Thyroid gland (tissue), 4 donors: ENCODE results near the gene FAR2. TPM values are rescaled to one million over a fixed set of nuclear protein-coding genes. Genes with fewer than 3 reads are reported as not detected.

ENCODE experiments used
- DNase-seq, 2 donors: peaks; one replicate each; pipeline ENCODE4 v3.0.0-alpha.2; 2019
- H3K27ac ChIP-seq, 3 donors: fragments of 200-600 bp; sonication (generic); 1 replicate in 2 of 3; 2 replicates in 1 of 3; pipeline ENCODE4 v1.5.1; 2016 to 2019; ENCODE audit warnings: mild to moderate bottlenecking in 1 of 3, moderate library complexity in 1 of 3
- H3K27me3 ChIP-seq: fragments of 200-600 bp; sonication (generic); one replicate; pipeline ENCODE4 v1.5.1; 2019
- H3K36me3 ChIP-seq, 2 donors: fragments of 200-600 bp; sonication (generic); one replicate each; pipeline ENCODE4 v1.5.1; 2016 to 2019
- H3K4me1 ChIP-seq, 2 donors: fragments of 200-600 bp; sonication (generic); one replicate each; pipeline ENCODE4 v1.5.1; 2017 to 2019
- H3K4me3 ChIP-seq, 3 donors: fragments of 200-600 bp; sonication (generic); replicated peaks in 1 of 3; 1 replicate in 2 of 3; 2 replicates in 1 of 3; pipeline ENCODE4 v1.5.1; 2016; ENCODE audit warnings: mild to moderate bottlenecking in 1 of 3
- H3K9me3 ChIP-seq: fragments of 200-600 bp; sonication (generic); one replicate; pipeline ENCODE4 v1.5.1; 2017
- CTCF ChIP-seq, 6 experiments: fragments of 200-600 bp in 3 of 6; fragments of 450-650 bp in 3 of 6; sonication (generic) in 3 of 6; IDR thresholded peaks; one replicate each; pipeline ENCODE4 v1.5.1; 2016 to 2019; ENCODE audit warnings: antibody characterized with exemption in 6 of 6, mild to moderate bottlenecking in 2 of 6, inconsistent platforms in 1 of 6, moderate library complexity in 1 of 6
- POLR2A ChIP-seq, 2 donors: fragments of 450-650 bp; IDR thresholded peaks; one replicate each; pipeline ENCODE4 v1.6.1; 2017; ENCODE audit warnings: antibody characterized with exemption in 2 of 2, mild to moderate bottlenecking in 2 of 2, moderate library complexity in 1 of 2
- WGBS, 2 donors: methylation state at CpG; one replicate each; pipeline ENCODE4 v1.1.5; 2017; 5-methylcytosine and 5-hydroxymethylcytosine counted together
- intact Hi-C: fragments of 100-400 bp; cut with DNase I; formaldehyde crosslinking; loops from one replicate; pipeline ENCODE4 v1.15.1; 2023
- total RNA-seq, 4 donors: library from RNA; depleted of rRNA; stranded (reverse); fragments of >200 nt; gene quantifications; one replicate each; pipeline ENCODE4 v1.2.3, GENCODE V29; 2016

The FAR2 gene
- total RNA-seq, 4 donors from 2014 or later: 3.2 to 9.1 (median 4.3) TPM

- TF ChIP-seq POLR2A (IDR thresholded peaks at IDR 0.05): no peak
- no peak for TF ChIP-seq CTCF (IDR thresholded peaks at IDR 0.05)
- intact Hi-C loops: no loop called here
- no peak for DNase-seq
These were observed 115.3 kb downstream of the FAR2 start for GRCh38 chr12:29264424-29264823.

GRCh38 chr12:29269706-29270408, 120.8 kb downstream of the FAR2 start:
- Histone ChIP-seq H3K4me1 (no peaks in the 10 kb centered on the region), H3K9me3 (no peaks in the 10 kb centered on the region), H3K4me3 (no peak overlapping the region), H3K27ac (no peak overlapping the region), H3K36me3 (no peaks in the 10 kb centered on the region), H3K27me3 (no peaks in the 10 kb centered on the region)
- no peak for TF ChIP-seq CTCF (IDR thresholded peaks at IDR 0.05)
- no peak for TF ChIP-seq POLR2A (IDR thresholded peaks at IDR 0.05)
- no peak for DNase-seq
- intact Hi-C loops: no loop called here
- 94% methylated on average over 5 of the region's 5 CpGs for WGBS, 2 donors

More at GRCh38 chr12:29264424-29264823, 115.3 kb downstream of the FAR2 start:
- Histone ChIP-seq H3K9me3 (no peaks in the 10 kb centered on the region), H3K27me3 (no peaks in the 10 kb centered on the region), H3K4me1 (no peaks in the 10 kb centered on the region), H3K27ac (no peak overlapping the region), H3K36me3 (no peaks in the 10 kb centered on the region), H3K4me3 (no peak overlapping the region)

- no peak for DNase-seq
- Histone ChIP-seq H3K4me1 (no peaks in the 10 kb centered on the region), H3K4me3 (no peak overlapping the region), H3K27ac (no peak overlapping the region), H3K36me3 (no peaks in the 10 kb centered on the region), H3K9me3 (no peaks in the 10 kb centered on the region), H3K27me3 (no peaks in the 10 kb centered on the region)
- WGBS, 2 donors: 90 to 94% methylated on average over 5 of the region's 5 CpGs
- TF ChIP-seq POLR2A (IDR thresholded peaks at IDR 0.05) (no peak), CTCF (IDR thresholded peaks at IDR 0.05) (no peak)
- intact Hi-C loops: no loop called here
These were observed 121.4 kb downstream of the FAR2 start for GRCh38 chr12:29270446-29270845.

- no peak overlapping the region for H3K27ac ChIP-seq
- H3K9me3 ChIP-seq: no peaks in the 10 kb centered on the region
- no peaks in the 10 kb centered on the region for H3K36me3 ChIP-seq
- TF ChIP-seq POLR2A (IDR thresholded peaks at IDR 0.05): no peak
- no peak for TF ChIP-seq CTCF (IDR thresholded peaks at IDR 0.05)
- no peaks in the 10 kb centered on the region for H3K4me1 ChIP-seq
- 17 to 52% methylated on average over 2 to 7 of the region's 7 CpGs for WGBS, 2 donors
- H3K4me3 ChIP-seq: no peak overlapping the region
- intact Hi-C loops: no loop called here
- DNase-seq: no peak
- H3K27me3 ChIP-seq: no peaks in the 10 kb centered on the region
These were observed 124.2 kb downstream of the FAR2 start for GRCh38 chr12:29273178-29273843.

GRCh38 chr12:29275834-29276233, 126.8 kb downstream of the FAR2 start:
- no peaks in the 10 kb centered on the region for H3K4me1 ChIP-seq
- no peaks in the 10 kb centered on the region for H3K27me3 ChIP-seq
- H3K27ac ChIP-seq: no peak overlapping the region
- no peak for DNase-seq
- WGBS, 2 donors: 96 to 97% methylated on average over 3 of the region's 3 CpGs
- H3K9me3 ChIP-seq: no peaks in the 10 kb centered on the region
- TF ChIP-seq CTCF (IDR thresholded peaks at IDR 0.05) (no peak), POLR2A (IDR thresholded peaks at IDR 0.05) (no peak)
- intact Hi-C loops: no loop called here
- H3K4me3 ChIP-seq: no peak overlapping the region
- no peaks in the 10 kb centered on the region for H3K36me3 ChIP-seq
